Effector memory CD4-positive, alpha-beta T cell (primary cell): ENCODE measurements around the gene RPGRIP1L.

Source experiments
- DNase-seq, 3 donors: peaks; one replicate each; pipeline ENCODE4 v3.0.0-alpha.2; 2020
- H3K27ac ChIP-seq: 2 replicates; pipeline ENCODE4 v1.7.0; 2013; ENCODE audit warnings: mild to moderate bottlenecking, low read length, moderate library complexity; ENCODE audit not compliant: insufficient read depth, poor library complexity, severe bottlenecking
- H3K27me3 ChIP-seq: replicated peaks from 2 replicates; pipeline ENCODE4 v1.7.0; 2013; ENCODE audit warnings: mild to moderate bottlenecking, low read length; ENCODE audit not compliant: insufficient read depth, control insufficient read depth, poor library complexity, severe bottlenecking
- H3K36me3 ChIP-seq: 2 replicates; pipeline ENCODE4 v1.7.0; 2013; ENCODE audit warnings: mild to moderate bottlenecking, low read length, moderate library complexity; ENCODE audit not compliant: control insufficient read depth, insufficient read depth
- H3K4me1 ChIP-seq: 2 replicates; pipeline ENCODE4 v1.7.0; 2013; ENCODE audit warnings: low read length, mild to moderate bottlenecking; ENCODE audit not compliant: control insufficient read depth, insufficient read depth, poor library complexity, severe bottlenecking
- H3K4me3 ChIP-seq: 2 replicates; pipeline ENCODE4 v1.7.0; 2013; ENCODE audit warnings: low read length, low read depth, mild to moderate bottlenecking; ENCODE audit not compliant: insufficient read depth, poor library complexity, severe bottlenecking
- H3K9me3 ChIP-seq: 2 replicates; pipeline ENCODE4 v1.7.0; 2013; ENCODE audit warnings: mild to moderate bottlenecking, low read length, moderate library complexity; ENCODE audit not compliant: control insufficient read depth
- total RNA-seq, 3 donors: gene quantifications; one replicate each; lab custom pipeline; 2026; lab: John Stamatoyannopoulos, UW

The RPGRIP1L gene
- total RNA-seq = 4.8 to 8.9 (median 5.8) reads per million in 3 donors

DNA sequence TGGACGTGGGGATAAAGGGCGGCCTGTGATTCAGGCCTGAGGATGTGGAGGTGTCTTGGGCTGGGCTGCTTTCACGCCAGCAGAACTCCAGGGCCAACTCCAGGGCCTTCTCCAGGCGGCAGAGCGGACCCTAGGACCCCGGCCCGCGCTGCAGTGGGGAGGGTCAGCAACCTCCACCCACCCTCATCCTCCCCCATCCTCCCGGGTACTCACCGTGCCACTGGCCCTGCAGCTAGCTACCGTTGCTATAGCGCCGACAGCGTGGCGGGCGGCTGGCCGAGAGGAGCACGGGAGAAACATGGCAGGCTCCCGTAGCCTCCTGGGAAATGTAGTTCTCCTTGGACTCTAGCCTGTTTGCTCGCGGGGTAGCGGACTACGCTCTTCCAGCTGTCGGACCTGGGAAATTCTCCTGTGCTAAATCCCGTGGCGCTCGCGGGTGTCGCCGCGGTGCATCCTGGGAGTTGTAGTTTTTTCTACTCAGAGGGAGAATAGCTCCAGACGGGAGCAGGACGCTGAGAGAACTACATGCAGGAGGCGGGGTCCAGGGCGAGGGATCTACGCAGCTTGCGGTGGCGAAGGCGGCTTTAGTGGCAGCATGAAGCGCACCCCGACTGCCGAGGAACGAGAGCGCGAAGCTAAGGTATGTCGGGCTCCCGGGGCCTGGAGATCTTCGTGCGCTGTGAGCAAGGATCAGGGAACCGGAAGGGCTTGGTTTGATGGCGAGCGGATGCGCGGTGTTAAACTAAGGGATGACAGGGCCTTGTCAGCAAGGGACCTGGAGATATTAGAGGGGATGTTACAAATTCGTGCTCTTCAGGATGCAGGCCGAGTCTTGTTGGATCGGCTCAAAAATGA is at the start of gene RPGRIP1L, which contains the start of gene FTO:
RPGRIP1L (minus strand) TSS at position 270 of the 855 bp plus-strand sequence. CDS start 3,136 bp downstream, outside the sequence.
FTO (plus strand) TSS at position 567 of the 855 bp plus-strand sequence.
- Histone ChIP-seq H3K36me3 (no peaks in the 10 kb centered on the region), H3K9me3 (no peaks in the 10 kb centered on the region), H3K27ac (peak within 1 kb of the TSS; percentile 57), H3K4me3 (peak within 1 kb of the TSS; percentile 70), H3K4me1 (peaks cover 11% of the 10 kb centered on the region), H3K27me3 (no peaks in the 10 kb centered on the region)
- peak; percentile 95 to 97 (median 95) for DNase-seq

DNA sequence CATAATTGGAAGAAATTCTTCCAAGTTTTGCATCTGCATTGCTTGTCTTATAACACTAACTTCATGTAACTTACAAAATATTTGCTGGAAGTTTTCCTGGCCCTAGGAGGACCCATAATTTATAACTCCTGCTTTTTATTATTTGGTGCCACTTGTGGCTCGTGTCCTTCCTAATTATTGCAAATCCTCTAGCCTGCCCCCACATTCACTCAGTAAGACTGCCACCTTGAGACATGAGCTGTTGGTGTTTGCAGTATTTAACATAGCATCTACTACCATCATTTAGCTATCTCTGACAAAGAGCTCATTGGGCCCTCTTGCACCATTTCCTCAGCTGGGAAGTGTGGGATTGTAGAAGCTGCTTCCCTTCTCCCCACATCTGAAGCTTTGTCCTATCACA is 49.8 kb upstream of the RPGRIP1L start:
- Histone ChIP-seq H3K9me3 (no peaks in the 10 kb centered on the region), H3K27me3 (no peaks in the 10 kb centered on the region), H3K27ac (no peak overlapping the region), H3K4me3 (no peak overlapping the region), H3K36me3 (no peaks in the 10 kb centered on the region), H3K4me1 (no peaks in the 10 kb centered on the region)
- DNase-seq = no peak

GRCh38 chr16:53752560-53752959 is 48.9 kb upstream of the RPGRIP1L start:
- H3K4me3 ChIP-seq = no peak overlapping the region
- H3K4me1 ChIP-seq = no peaks in the 10 kb centered on the region
- no peaks in the 10 kb centered on the region for H3K27me3 ChIP-seq
- DNase-seq = no peak
- no peaks in the 10 kb centered on the region for H3K36me3 ChIP-seq
- H3K9me3 ChIP-seq = no peaks in the 10 kb centered on the region
- H3K27ac ChIP-seq = no peak overlapping the region

- no peaks in the 10 kb centered on the region for H3K27me3 ChIP-seq
- H3K4me3 ChIP-seq = no peak overlapping the region
- no peaks in the 10 kb centered on the region for H3K36me3 ChIP-seq
- H3K27ac ChIP-seq = no peak overlapping the region
- H3K4me1 ChIP-seq = peaks cover 6% of the 10 kb centered on the region
- DNase-seq = no peak
- H3K9me3 ChIP-seq = no peaks in the 10 kb centered on the region
Measured at GRCh38 chr16:53745753-53746266, 42.2 kb upstream of the RPGRIP1L start.

- H3K9me3 ChIP-seq = no peaks in the 10 kb centered on the region
- no peaks in the 10 kb centered on the region for H3K36me3 ChIP-seq
- H3K27ac ChIP-seq = no peak overlapping the region
- no peak for DNase-seq
- H3K27me3 ChIP-seq = no peaks in the 10 kb centered on the region
- peaks cover 6% of the 10 kb centered on the region for H3K4me1 ChIP-seq
- H3K4me3 ChIP-seq = no peak overlapping the region
Measured at GRCh38 chr16:53745086-53745485, 41.4 kb upstream of the RPGRIP1L start.

DNA sequence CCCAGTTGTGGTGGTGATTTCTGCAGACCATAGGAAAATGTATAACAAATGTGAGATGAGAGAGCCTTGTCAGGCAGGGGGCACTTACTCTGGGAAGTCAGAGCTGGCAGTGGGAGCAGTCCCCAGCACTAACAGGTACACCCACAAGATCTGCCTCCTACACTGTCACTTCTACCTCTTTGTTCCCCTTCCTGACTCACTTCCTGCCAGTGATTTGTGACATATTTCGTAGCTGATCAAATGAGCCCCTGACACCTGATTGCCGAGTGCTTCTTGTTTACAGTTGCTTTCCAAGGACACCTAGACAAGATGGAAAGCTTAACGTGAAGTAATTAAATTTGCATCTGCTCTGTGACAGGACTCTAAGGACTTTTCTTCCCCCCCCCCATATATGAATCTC is 40.8 kb upstream of the RPGRIP1L start:
- Histone ChIP-seq H3K27me3 (no peaks in the 10 kb centered on the region), H3K36me3 (no peaks in the 10 kb centered on the region), H3K27ac (no peak overlapping the region), H3K4me3 (no peak overlapping the region), H3K9me3 (no peaks in the 10 kb centered on the region), H3K4me1 (peaks cover 6% of the 10 kb centered on the region)
- peak in 1 of 3 donors; percentile 2 for DNase-seq

DNA sequence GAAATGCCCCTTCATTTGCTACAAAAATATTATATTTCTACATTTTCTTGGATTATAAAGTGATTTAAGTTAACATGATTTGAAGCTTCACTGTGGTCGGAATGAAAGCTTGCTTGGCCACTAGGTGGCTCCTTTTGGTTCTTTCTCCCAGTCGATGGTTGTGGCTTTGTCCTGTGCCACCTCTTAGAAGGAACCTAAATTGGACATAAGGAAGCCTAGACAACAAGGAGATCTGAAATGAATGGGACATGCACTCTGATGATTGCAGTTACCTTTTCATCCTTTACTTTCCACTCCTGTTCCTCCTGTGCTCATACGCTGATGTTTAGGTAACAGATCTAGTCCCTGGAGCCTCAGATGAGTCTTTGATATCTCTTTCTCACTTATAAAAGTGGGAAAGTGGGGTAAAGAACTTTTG is 39.5 kb upstream of the RPGRIP1L start:
- H3K4me3 ChIP-seq = no peak overlapping the region
- DNase-seq = no peak
- no peaks in the 10 kb centered on the region for H3K9me3 ChIP-seq
- H3K36me3 ChIP-seq = no peaks in the 10 kb centered on the region
- H3K27ac ChIP-seq = no peak overlapping the region
- peaks cover 6% of the 10 kb centered on the region for H3K4me1 ChIP-seq
- H3K27me3 ChIP-seq = no peaks in the 10 kb centered on the region

GRCh38 chr16:53741546-53741945 is 37.9 kb upstream of the RPGRIP1L start:
- DNase-seq = no peak
- Histone ChIP-seq H3K27ac (no peak overlapping the region), H3K4me3 (no peak overlapping the region), H3K36me3 (no peaks in the 10 kb centered on the region), H3K4me1 (peaks cover 6% of the 10 kb centered on the region), H3K9me3 (no peaks in the 10 kb centered on the region), H3K27me3 (no peaks in the 10 kb centered on the region)

- no peak for DNase-seq
- no peaks in the 10 kb centered on the region for H3K27me3 ChIP-seq
- no peak overlapping the region for H3K27ac ChIP-seq
- no peak overlapping the region for H3K4me3 ChIP-seq
- H3K36me3 ChIP-seq = no peaks in the 10 kb centered on the region
- peaks cover 6% of the 10 kb centered on the region for H3K4me1 ChIP-seq
- H3K9me3 ChIP-seq = no peaks in the 10 kb centered on the region
Measured at GRCh38 chr16:53740933-53741531, 37.4 kb upstream of the RPGRIP1L start.

GRCh38 chr16:53740476-53740875 is 36.8 kb upstream of the RPGRIP1L start:
- no peak for DNase-seq
- H3K27me3 ChIP-seq = no peaks in the 10 kb centered on the region
- H3K36me3 ChIP-seq = no peaks in the 10 kb centered on the region
- H3K9me3 ChIP-seq = no peaks in the 10 kb centered on the region
- no peak overlapping the region for H3K4me3 ChIP-seq
- H3K4me1 ChIP-seq = peaks cover 6% of the 10 kb centered on the region
- H3K27ac ChIP-seq = no peak overlapping the region
